Right kidney (tissue), 1 donor: Measurements from ENCODE around the gene CAMKK1.
"Not testable (repeated sequence)": the region's sequence is repeated elsewhere in the genome, so short reads cannot be mapped to it uniquely, and the experiment has no call there.

Experiments used
- DNase-seq: peaks from one replicate; pipeline ENCODE4 v3.0.0-alpha.2; 2016

CAMKK1 gene

GRCh38 chr17:3879186-3879585 lies 13.7 kb downstream of the CAMKK1 start:
- DNase-seq, result no peak

GRCh38 chr17:3877220-3877619 lies 15.6 kb downstream of the CAMKK1 start:
- DNase-seq, result no peak

GRCh38 chr17:3875317-3875716 lies 17.5 kb downstream of the CAMKK1 start:
- no peak for DNase-seq

- DNase-seq, result no peak
Measured at GRCh38 chr17:3873862-3874261, 19.0 kb downstream of the CAMKK1 start.

- DNase-seq, result no peak
Measured at GRCh38 chr17:3870871-3871306, 22.0 kb downstream of the CAMKK1 start.

GRCh38 chr17:3867606-3868005 lies 25.2 kb downstream of the CAMKK1 start:
- DNase-seq, result no peak

GRCh38 chr17:3867106-3867505 lies 25.7 kb downstream of the CAMKK1 start:
- DNase-seq, result no peak

GRCh38 chr17:3866276-3866675 lies 26.6 kb downstream of the CAMKK1 start:
- DNase-seq, result no peak

- no peak for DNase-seq
Measured at GRCh38 chr17:3865176-3865575, 27.7 kb downstream of the CAMKK1 start.

GRCh38 chr17:3864534-3864933 lies 28.3 kb downstream of the CAMKK1 start:
- no peak for DNase-seq

- DNase-seq, result no peak
Measured at GRCh38 chr17:3861761-3862681, 30.8 kb downstream of the CAMKK1 start.

GRCh38 chr17:3860939-3861700 lies 31.7 kb downstream of the CAMKK1 start:
- DNase-seq, result no peak

- no peak for DNase-seq
Measured at GRCh38 chr17:3859940-3860339, 32.9 kb downstream of the CAMKK1 start.

GRCh38 chr17:3857261-3858105 lies 35.4 kb downstream of the CAMKK1 start:
- DNase-seq, result no peak

GRCh38 chr17:3854204-3854603 lies 38.6 kb downstream of the CAMKK1 start:
- DNase-seq, result not testable (repeated sequence)

- DNase-seq, result no peak
Measured at GRCh38 chr17:3852561-3852960, 40.3 kb downstream of the CAMKK1 start.

- no peak for DNase-seq
Measured at GRCh38 chr17:3851461-3852100, 41.3 kb downstream of the CAMKK1 start.

- no peak for DNase-seq
Measured at GRCh38 chr17:3848229-3848835, 44.5 kb downstream of the CAMKK1 start.

- no peak for DNase-seq
Measured at GRCh38 chr17:3847165-3847670, 45.6 kb downstream of the CAMKK1 start.

- no peak for DNase-seq
Measured at GRCh38 chr17:3846437-3847164, 46.3 kb downstream of the CAMKK1 start.
